Endothelial cell of umbilical vein (primary cell): ENCODE data around the gene RHOC. TPM values are rescaled to one million over a fixed set of nuclear protein-coding genes. Genes with fewer than 3 reads are reported as not detected.

Source experiments
- BruUV-seq: library from RNA; stranded (reverse); fragments of 400-500 nt; replicated peaks from 2 replicates; lab custom pipeline; 2021; lab: Mats Ljungman, UMichigan
- CTCF ChIA-PET: fragments of 300-600, 350-600 bp; sonication (Branson Sonifier 250); formaldehyde crosslinking; loops from one replicate; lab custom pipeline; 2021; ENCODE audit warnings: antibody characterized with exemption, inconsistent platforms; lab: Charles Lee
- POLR2A ChIA-PET: fragments of 300-600, 350-600 bp; sonication (Branson Sonifier 250); formaldehyde crosslinking; loops from one replicate; lab custom pipeline; 2021; ENCODE audit warnings: antibody characterized with exemption, inconsistent platforms; lab: Charles Lee
- DNase-seq: peaks from one replicate; pipeline ENCODE4 v3.0.0-alpha.2; 2011; ENCODE audit warnings: low read depth, low spot score
- FAIRE-seq: peaks from 2 replicates; lab custom pipeline; 2011; peaks lifted over from hg19 to GRCh38; lab: Jason Lieb, UNC
- H2AFZ ChIP-seq: 2 replicates; pipeline ENCODE4 v1.6.0; 2012; ENCODE audit warnings: low read depth, low read length, control low read depth, inconsistent platforms
- H3K27ac ChIP-seq: 2 replicates; pipeline ENCODE4 v1.5.1; 2011; ENCODE audit warnings: low read depth, mild to moderate bottlenecking, control low read depth, low read length, moderate library complexity; ENCODE audit not compliant: insufficient read depth
- H3K27me3 ChIP-seq, 2 experiments: 2 replicates each; pipeline versions ENCODE4 v1.6.0 to v1.6.1; 2011; ENCODE audit warnings: low read length in 2 of 2, mixed read lengths in 1 of 2; ENCODE audit not compliant: control insufficient read depth in 2 of 2, insufficient read depth in 2 of 2
- H3K36me3 ChIP-seq, 2 experiments: 2 replicates in 1 of 2; 3 replicates in 1 of 2; pipeline ENCODE4 v1.5.1; 2011; ENCODE audit warnings: low read length in 2 of 2, mild to moderate bottlenecking in 1 of 2, moderate library complexity in 1 of 2; ENCODE audit not compliant: control insufficient read depth in 2 of 2, insufficient read depth in 2 of 2; ENCODE audit errors: extremely low read depth in 1 of 2
- H3K4me1 ChIP-seq: 3 replicates; pipeline ENCODE4 v1.5.1; 2011; ENCODE audit warnings: mild to moderate bottlenecking, low read length; ENCODE audit not compliant: control insufficient read depth, insufficient read depth; ENCODE audit errors: extremely low read depth
- H3K4me2 ChIP-seq: 2 replicates; pipeline ENCODE4 v1.6.1; 2011; ENCODE audit warnings: low read length, control low read depth, mixed read lengths; ENCODE audit not compliant: insufficient read depth
- H3K4me3 ChIP-seq, 3 experiments: fragments of 200-600 bp in 1 of 3; sonication (generic), shearing (Covaris generic) in 1 of 3; replicated peaks in 1 of 3; 2 replicates each; pipeline ENCODE4 v1.5.1; 2011 to 2016; ENCODE audit warnings: control low read depth in 3 of 3, low read length in 3 of 3, mild to moderate bottlenecking in 2 of 3, inconsistent platforms in 1 of 3, low read depth in 1 of 3, moderate library complexity in 1 of 3; ENCODE audit not compliant: insufficient read depth in 1 of 3
- H3K79me2 ChIP-seq: 2 replicates; pipeline ENCODE4 v1.6.0; 2012; ENCODE audit warnings: low read length, inconsistent platforms; ENCODE audit not compliant: control insufficient read depth, insufficient read depth
- H3K9ac ChIP-seq: replicated peaks from 2 replicates; pipeline ENCODE3; 2011; ENCODE audit warnings: low read length, control low read depth; ENCODE audit not compliant: insufficient read depth; ENCODE audit errors: extremely low read depth
- H3K9me1 ChIP-seq: replicated peaks from 3 replicates; pipeline ENCODE4 v1.6.0; 2011; ENCODE audit warnings: mild to moderate bottlenecking, low read length; ENCODE audit not compliant: control insufficient read depth, insufficient read depth; ENCODE audit errors: extremely low read depth
- H3K9me3 ChIP-seq: replicated peaks from 2 replicates; pipeline ENCODE4 v1.5.1; 2012; ENCODE audit warnings: low read length, inconsistent platforms; ENCODE audit not compliant: control insufficient read depth, insufficient read depth
- H4K20me1 ChIP-seq: replicated peaks from 2 replicates; pipeline ENCODE3; 2011; ENCODE audit warnings: mild to moderate bottlenecking, low read length; ENCODE audit not compliant: control insufficient read depth, insufficient read depth; ENCODE audit errors: extremely low read depth
- EZH2 ChIP-seq: IDR thresholded peaks from 2 replicates; pipeline ENCODE4 v1.6.1; 2012; ENCODE audit warnings: borderline replicate concordance, low read depth, mild to moderate bottlenecking, moderate library complexity, low read length, inconsistent platforms; ENCODE audit not compliant: severe bottlenecking
- FOS ChIP-seq: IDR thresholded peaks from 2 replicates; pipeline ENCODE4 v1.6.1; 2011; ENCODE audit warnings: mild to moderate bottlenecking, low read length, moderate library complexity, borderline replicate concordance; ENCODE audit not compliant: insufficient read depth
- GATA2 ChIP-seq: IDR thresholded peaks from 2 replicates; pipeline ENCODE4 v1.7.0; 2011; ENCODE audit warnings: low read depth, mild to moderate bottlenecking, moderate library complexity, mixed read lengths, low read length; ENCODE audit not compliant: insufficient read length, insufficient read depth
- POLR2AphosphoS5 ChIP-seq: IDR thresholded peaks from 2 replicates; pipeline ENCODE4 v1.6.1; 2012; ENCODE audit warnings: low read depth, mild to moderate bottlenecking, control low read depth, low read length, moderate library complexity; ENCODE audit not compliant: insufficient read depth
- dilution Hi-C: fragments of 300-500 bp; cut with MboI; formaldehyde crosslinking; loops from one replicate; pipeline ENCODE4 v1.15.0; 2019; ENCODE audit warnings: low sequenced_read_pairs; ENCODE audit not compliant: extremely low pct_ligation_motif_present
- intact Hi-C: fragments of 100-400 bp; cut with micrococcal nuclease; formaldehyde crosslinking; loops from one replicate; pipeline ENCODE4 v1.10.0; 2022
- polyA plus RNA-seq, 4 experiments: library from polyadenylated mRNA; depleted of rRNA in 3 of 4; stranded (reverse) in 3 of 4; unstranded in 1 of 4; fragments of >200 nt; gene quantifications; 2 replicates each; pipeline versions ENCODE4 v1.2.1 to v1.2.3, GENCODE V29; 2011 to 2012; ENCODE audit warnings: missing spikeins in 1 of 4
- total RNA-seq: library from RNA; stranded (reverse); gene quantifications from 2 replicates; pipeline ENCODE4 v1.2.3, GENCODE V29; 2021

RHOC gene
- total and polyA plus RNA-seq, 2 donors (not counting 3 experiments of a cell fraction or from before 2014, with no cell fraction given), result 699 to 1,244 TPM

DNA sequence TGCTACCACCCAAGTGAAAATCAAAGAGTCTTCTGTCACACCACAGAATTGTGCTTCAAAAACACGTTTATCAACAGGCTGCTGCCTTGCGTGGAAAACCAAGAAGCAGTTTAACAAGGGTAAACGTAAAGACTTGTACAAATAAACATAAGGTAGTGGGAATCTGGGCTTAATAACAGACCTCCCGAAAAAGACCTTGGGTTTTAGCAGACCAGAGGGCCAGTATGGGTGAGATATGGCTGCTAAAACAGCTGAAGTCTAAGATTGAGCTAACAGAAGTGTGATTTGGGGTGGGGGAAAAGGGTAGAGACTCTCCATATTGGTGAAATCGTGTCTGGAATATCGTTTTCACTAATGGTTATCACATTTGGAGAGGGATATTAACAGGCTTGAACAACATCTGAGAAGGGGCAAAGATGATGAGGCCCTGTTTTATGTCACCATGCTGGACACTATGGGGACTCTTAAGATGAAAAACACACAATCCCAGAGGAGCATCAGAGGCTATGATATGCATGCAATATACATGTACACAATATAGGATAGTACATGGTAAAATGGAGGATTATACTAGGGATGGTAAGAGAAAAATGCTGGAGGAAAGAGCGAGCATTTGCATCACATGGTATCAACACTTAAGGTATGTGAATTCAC lies 31.1 kb downstream of the RHOC start:
- Histone ChIP-seq H3K4me1 (peaks cover 21% of the 10 kb centered on the region), H3K4me3 (peak overlapping the region; percentile 67 to 88 (median 82)), H4K20me1 (peaks cover 2% of the 10 kb centered on the region), H3K27me3 (no peaks in the 10 kb centered on the region), H3K79me2 (peaks cover 20% of the 10 kb centered on the region), H3K9ac (peak overlapping the region; percentile 78), H3K4me2 (peak overlapping the region; percentile 90), H3K36me3 (peaks cover 0 to 6% of the 10 kb centered on the region in 2 experiments), H3K9me3 (no peaks in the 10 kb centered on the region), H3K9me1 (no peaks in the 10 kb centered on the region), H2AFZ (peak overlapping the region; percentile 74), H3K27ac (peak overlapping the region; percentile 69)
- TF ChIP-seq FOS, result no peak
- no peak for TF ChIP-seq POLR2AphosphoS5
- no peak for TF ChIP-seq GATA2
- TF ChIP-seq EZH2, result no peak
- DNase-seq (no peak), FAIRE-seq (no peak)
- dilution Hi-C loops, result no loop called here
- CTCF ChIA-PET, result interaction anchor here (1.0 to 5.5 kb wide), 11 partner anchors 14 to 282 kb away, joined by 3 to 57 read pairs (median 16); partner anchors contain the start of genes PPM1J and RHOC
- POLR2A ChIA-PET, result interaction anchor here (3.6 kb wide), 1 partner anchor 29 kb away, joined by 19 read pairs; no protein-coding TSS in a partner anchor
- intact Hi-C loops, result loop anchor here (2.0 kb wide), 1 partner anchor 39 kb away; no protein-coding TSS in a partner anchor
- BruUV-seq, result TSS peak; percentile 8
